Right atrium auricular region (tissue), 2 donors: ENCODE results near the gene LURAP1L. TPM values are rescaled to one million over a fixed set of nuclear protein-coding genes. Genes with fewer than 3 reads are reported as not detected.

Source experiments
- DNase-seq: peaks from one replicate; pipeline ENCODE4 v3.0.0-alpha.2; 2019; ENCODE audit warnings: low spot score
- H3K27ac ChIP-seq, 2 donors: fragments of 200-600 bp; sonication (generic); 1 replicate in 1 of 2; 2 replicates in 1 of 2; pipeline ENCODE4 v1.5.1; 2016 to 2019
- H3K27me3 ChIP-seq, 2 donors: fragments of 200-600 bp; sonication (generic); one replicate each; pipeline versions ENCODE4 v1.5.1 to v1.6.0; 2017 to 2019
- H3K36me3 ChIP-seq: fragments of 200-600 bp; sonication (generic); one replicate; pipeline ENCODE4 v1.5.1; 2016
- H3K4me1 ChIP-seq, 2 donors: fragments of 200-600 bp; sonication (generic); one replicate each; pipeline versions ENCODE4 v1.5.1 to v1.6.0; 2017 to 2019
- H3K4me3 ChIP-seq, 2 donors: fragments of 200-600 bp; sonication (generic); 1 replicate in 1 of 2; 2 replicates in 1 of 2; pipeline ENCODE4 v1.5.1; 2017 to 2019; ENCODE audit warnings: mild to moderate bottlenecking in 1 of 2, moderate library complexity in 1 of 2
- H3K9me3 ChIP-seq, 2 donors: fragments of 200-600 bp; sonication (generic); one replicate each; pipeline ENCODE4 v1.5.1; 2019
- CTCF ChIP-seq, 2 donors: fragments of 200-600 bp; sonication (generic); IDR thresholded peaks; one replicate each; pipeline ENCODE4 v1.5.1; 2019; ENCODE audit warnings: antibody characterized with exemption in 2 of 2
- total RNA-seq, 2 donors: library from RNA; depleted of rRNA; stranded (reverse); fragments of >200 nt; gene quantifications; one replicate each; pipeline ENCODE4 v1.1.0, GENCODE V29; 2016

The LURAP1L gene
- total RNA-seq, 2 donors from 2014 or later: 2.7 to 2.8 TPM

GRCh38 chr9:12753931-12754330 lies 20.9 kb upstream of the LURAP1L start:
- H3K4me3 ChIP-seq: no peak overlapping the region
- no peaks in the 10 kb centered on the region for H3K9me3 ChIP-seq
- no peaks in the 10 kb centered on the region for H3K27me3 ChIP-seq
- TF ChIP-seq CTCF (IDR thresholded peaks at IDR 0.05): no peak
- no peaks in the 10 kb centered on the region for H3K36me3 ChIP-seq
- no peaks in the 10 kb centered on the region for H3K4me1 ChIP-seq
- DNase-seq: no peak
- H3K27ac ChIP-seq: no peak overlapping the region

- Histone ChIP-seq H3K4me3 (no peak overlapping the region), H3K27ac (no peak overlapping the region), H3K9me3 (no peaks in the 10 kb centered on the region), H3K36me3 (no peaks in the 10 kb centered on the region), H3K27me3 (no peaks in the 10 kb centered on the region), H3K4me1 (no peaks in the 10 kb centered on the region)
- no peak for DNase-seq
- TF ChIP-seq CTCF (IDR thresholded peaks at IDR 0.05): no peak
Observed at GRCh38 chr9:12759761-12760160, 15.1 kb upstream of the LURAP1L start.

GRCh38 chr9:12760758-12761157 lies 14.1 kb upstream of the LURAP1L start:
- no peak overlapping the region for H3K27ac ChIP-seq
- H3K4me1 ChIP-seq: no peaks in the 10 kb centered on the region
- no peak overlapping the region for H3K4me3 ChIP-seq
- no peaks in the 10 kb centered on the region for H3K9me3 ChIP-seq
- no peak for TF ChIP-seq CTCF (IDR thresholded peaks at IDR 0.05)
- no peaks in the 10 kb centered on the region for H3K36me3 ChIP-seq
- H3K27me3 ChIP-seq: no peaks in the 10 kb centered on the region
- DNase-seq: no peak

GRCh38 chr9:12764150-12764549 lies 10.7 kb upstream of the LURAP1L start:
- H3K27me3 ChIP-seq: no peaks in the 10 kb centered on the region
- no peaks in the 10 kb centered on the region for H3K36me3 ChIP-seq
- no peak overlapping the region for H3K4me3 ChIP-seq
- TF ChIP-seq CTCF (IDR thresholded peaks at IDR 0.05): no peak
- no peaks in the 10 kb centered on the region for H3K9me3 ChIP-seq
- H3K27ac ChIP-seq: no peak overlapping the region
- H3K4me1 ChIP-seq: no peaks in the 10 kb centered on the region
- DNase-seq: no peak

GRCh38 chr9:12765088-12765798 lies 9.6 kb upstream of the LURAP1L start:
- Histone ChIP-seq H3K36me3 (no peaks in the 10 kb centered on the region), H3K9me3 (no peaks in the 10 kb centered on the region), H3K4me1 (no peaks in the 10 kb centered on the region), H3K27me3 (no peaks in the 10 kb centered on the region), H3K4me3 (no peak overlapping the region), H3K27ac (no peak overlapping the region)
- no peak for TF ChIP-seq CTCF (IDR thresholded peaks at IDR 0.05)
- DNase-seq: no peak

- H3K4me3 ChIP-seq: no peak overlapping the region
- H3K9me3 ChIP-seq: no peaks in the 10 kb centered on the region
- no peaks in the 10 kb centered on the region for H3K36me3 ChIP-seq
- H3K4me1 ChIP-seq: no peaks in the 10 kb centered on the region
- no peak for DNase-seq
- H3K27ac ChIP-seq: no peak overlapping the region
- no peak for TF ChIP-seq CTCF (IDR thresholded peaks at IDR 0.05)
- H3K27me3 ChIP-seq: no peaks in the 10 kb centered on the region
Observed at GRCh38 chr9:12766357-12766756, 8.5 kb upstream of the LURAP1L start.
